HCT116 (cell line): ENCODE data around the gene C11orf54.

Experiments
- CTCF ChIP-seq, 3 experiments: fragments of 200-600 bp in 1 of 3; sonication (generic) in 1 of 3; IDR thresholded peaks in 2 of 3; conservative IDR thresholded peaks in 1 of 3; 2 replicates each; pipeline ENCODE4 v1.5.1; 2012 to 2017; ENCODE audit warnings: low read depth in 2 of 3, low read length in 2 of 3, antibody characterized with exemption in 1 of 3, borderline replicate concordance in 1 of 3, control low read depth in 1 of 3, mild to moderate bottlenecking in 1 of 3, mixed read lengths in 1 of 3, mixed run types in 1 of 3, moderate library complexity in 1 of 3; ENCODE audit not compliant: insufficient read depth in 1 of 3
- EGR1 ChIP-seq: IDR thresholded peaks from 2 replicates; pipeline ENCODE4 v1.6.1; 2012; ENCODE audit warnings: low read depth
- POLR2AphosphoS5 ChIP-seq: IDR thresholded peaks from 2 replicates; pipeline ENCODE4 v1.6.1; 2011; ENCODE audit warnings: mild to moderate bottlenecking, low read depth, low read length, moderate library complexity
- SP1 ChIP-seq: IDR thresholded peaks from 2 replicates; pipeline ENCODE4 v1.6.1; 2012; ENCODE audit warnings: low read depth

- TF ChIP-seq SP1 (no peak), POLR2AphosphoS5 (no peak), EGR1 (no peak), CTCF (IDR thresholded peaks at IDR 0.05 in 2 of 3, conservative IDR thresholded peaks at IDR 0.05 in 1 of 3; ENCODE audit: borderline replicate concordance in 1 of 3, insufficient read depth in 1 of 3, low read depth in 2 of 3, low read length in 2 of 3) (no peak)
These were observed 55.2 kb downstream of the C11orf54 start for GRCh38 chr11:93796441-93797231.
